ENCODE data around the gene ZSCAN5C.
A peak's percentile ranks its signal among the peaks of the same experiment; 100 is the strongest.
"Not testable (repeated sequence)": the region's sequence is repeated elsewhere in the genome, so short reads cannot be mapped to it uniquely, and the experiment has no call there.

Gene ZSCAN5C

DNA sequence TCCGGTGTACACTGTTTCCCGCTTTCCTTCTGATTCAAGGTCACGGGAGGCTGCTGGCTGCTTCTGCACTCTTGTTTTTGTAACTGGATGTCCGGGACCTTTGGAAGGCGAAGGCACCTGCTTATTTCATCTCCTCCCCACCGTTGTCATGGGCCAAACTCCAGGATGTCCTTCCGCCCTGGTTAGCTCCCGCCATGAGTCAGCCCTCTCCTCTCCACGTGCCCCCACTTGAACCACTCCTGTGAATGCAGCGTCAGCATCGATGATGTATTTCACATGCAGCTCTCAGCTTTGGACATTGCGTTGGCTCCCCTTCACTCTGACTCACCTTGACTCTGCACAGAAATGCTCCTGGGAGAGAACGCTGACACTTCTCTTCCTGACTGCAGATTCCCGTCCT lies 31.8 kb upstream of the ZSCAN5C start:
- Mint-ChIP-seq H3K4me3 (no peak overlapping the region), H3K27me3 (ENCODE audit: low read depth, poor library complexity) (peaks cover 15% of the 10 kb centered on the region), H3K36me3 (ENCODE audit: low read depth) (no peaks in the 10 kb centered on the region), H3K4me1 (peaks cover 21% of the 10 kb centered on the region), H3K9me3 (peaks cover 2% of the 10 kb centered on the region), H3K27ac (peak overlapping the region; percentile 70)
- no peak for DNase-seq
- TF ChIP-seq, protein P1, sequence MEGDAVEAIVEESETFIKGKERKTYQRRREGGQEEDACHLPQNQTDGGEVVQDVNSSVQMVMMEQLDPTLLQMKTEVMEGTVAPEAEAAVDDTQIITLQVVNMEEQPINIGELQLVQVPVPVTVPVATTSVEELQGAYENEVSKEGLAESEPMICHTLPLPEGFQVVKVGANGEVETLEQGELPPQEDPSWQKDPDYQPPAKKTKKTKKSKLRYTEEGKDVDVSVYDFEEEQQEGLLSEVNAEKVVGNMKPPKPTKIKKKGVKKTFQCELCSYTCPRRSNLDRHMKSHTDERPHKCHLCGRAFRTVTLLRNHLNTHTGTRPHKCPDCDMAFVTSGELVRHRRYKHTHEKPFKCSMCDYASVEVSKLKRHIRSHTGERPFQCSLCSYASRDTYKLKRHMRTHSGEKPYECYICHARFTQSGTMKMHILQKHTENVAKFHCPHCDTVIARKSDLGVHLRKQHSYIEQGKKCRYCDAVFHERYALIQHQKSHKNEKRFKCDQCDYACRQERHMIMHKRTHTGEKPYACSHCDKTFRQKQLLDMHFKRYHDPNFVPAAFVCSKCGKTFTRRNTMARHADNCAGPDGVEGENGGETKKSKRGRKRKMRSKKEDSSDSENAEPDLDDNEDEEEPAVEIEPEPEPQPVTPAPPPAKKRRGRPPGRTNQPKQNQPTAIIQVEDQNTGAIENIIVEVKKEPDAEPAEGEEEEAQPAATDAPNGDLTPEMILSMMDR (IDR thresholded peaks at IDR 0.05): no peak

DNA sequence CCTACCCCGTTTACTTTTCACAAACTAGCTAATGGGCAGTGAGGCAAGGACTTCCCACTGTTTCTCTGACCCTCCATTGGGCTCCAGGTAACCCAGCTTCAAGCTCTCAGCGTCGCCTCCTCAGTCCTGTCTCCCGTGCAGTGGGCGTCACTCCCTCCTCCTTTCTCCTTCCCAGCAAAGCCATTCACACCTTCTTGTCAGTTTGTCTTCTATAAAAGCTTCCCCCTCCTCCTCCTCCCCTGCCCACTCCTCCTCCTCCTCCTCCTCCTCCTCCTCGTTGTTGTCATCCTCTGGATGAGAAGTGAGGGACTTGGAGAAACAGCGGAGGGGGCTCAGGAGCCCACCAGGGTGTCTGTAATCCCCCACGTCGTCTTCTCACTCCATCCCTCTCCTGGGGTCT lies 28.0 kb upstream of the ZSCAN5C start:
- Mint-ChIP-seq H3K4me1 (peaks cover 27% of the 10 kb centered on the region), H3K27ac (peak overlapping the region; percentile 39), H3K9me3 (peaks cover 3% of the 10 kb centered on the region), H3K36me3 (ENCODE audit: low read depth) (no peaks in the 10 kb centered on the region), H3K27me3 (ENCODE audit: low read depth, poor library complexity) (peaks cover 13% of the 10 kb centered on the region), H3K4me3 (no peak overlapping the region)
- TF ChIP-seq, protein P1 (IDR thresholded peaks at IDR 0.05): no peak
- no peak for DNase-seq

DNA sequence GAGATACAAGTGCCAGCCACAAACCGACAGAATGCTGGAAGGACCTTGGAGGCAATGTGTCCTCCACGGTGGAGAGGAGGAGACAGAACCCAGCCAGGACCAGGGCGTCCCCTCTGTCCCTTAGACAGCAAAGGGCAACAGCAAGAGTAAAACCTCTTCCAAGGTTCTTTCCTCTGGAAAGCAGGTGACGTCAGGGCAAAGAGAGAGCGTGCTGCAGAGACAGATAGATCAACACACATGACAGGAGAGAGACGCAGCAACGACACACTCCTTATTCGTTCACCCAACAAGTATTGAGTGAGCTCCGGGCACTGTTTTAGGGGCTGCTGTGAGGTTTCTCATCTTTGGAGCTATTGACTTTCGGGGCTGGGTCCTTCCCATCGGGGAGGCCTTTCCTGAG lies 27.5 kb upstream of the ZSCAN5C start:
- peaks cover 13% of the 10 kb centered on the region for H3K27me3 Mint-ChIP-seq (ENCODE audit: low read depth, poor library complexity)
- TF ChIP-seq, protein P1 (IDR thresholded peaks at IDR 0.05): no peak
- DNase-seq: no peak
- peaks cover 6% of the 10 kb centered on the region for H3K9me3 Mint-ChIP-seq
- no peaks in the 10 kb centered on the region for H3K36me3 Mint-ChIP-seq (ENCODE audit: low read depth)
- H3K4me1 Mint-ChIP-seq: peaks cover 27% of the 10 kb centered on the region
- peak overlapping the region; percentile 39 for H3K27ac Mint-ChIP-seq
- no peak overlapping the region for H3K4me3 Mint-ChIP-seq

DNA sequence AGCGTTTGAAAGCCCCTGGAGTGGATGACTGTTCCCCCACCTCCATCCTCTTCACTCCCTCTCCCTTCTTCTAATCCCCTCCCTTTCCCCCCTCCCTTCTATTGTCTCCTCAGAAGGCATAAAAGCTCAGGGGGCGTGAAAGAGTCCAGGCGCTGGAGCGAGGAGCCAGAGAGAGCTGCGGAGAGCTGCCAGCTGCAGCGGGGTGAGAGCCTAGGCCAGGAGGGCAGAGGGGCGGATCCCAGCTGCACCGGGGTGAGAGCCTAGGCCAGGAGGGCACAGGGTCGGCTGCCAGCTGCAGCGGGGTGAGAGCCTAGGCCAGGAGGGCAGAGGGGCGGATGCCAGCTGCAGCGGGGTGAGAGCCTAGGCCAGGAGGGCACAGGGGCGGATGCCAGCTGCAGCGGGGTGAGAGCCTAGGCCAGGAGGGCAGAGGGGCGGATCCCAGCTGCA lies 26.2 kb upstream of the ZSCAN5C start, which contains the start of gene GALP:
GALP (plus strand) TSS at position 148 of the 447 bp plus-strand sequence. CDS start 1,101 bp downstream, outside the sequence.
- H3K4me3 Mint-ChIP-seq; H3K36me3 Mint-ChIP-seq (ENCODE audit: low read depth); H3K27ac Mint-ChIP-seq; H3K27me3 Mint-ChIP-seq (ENCODE audit: low read depth, poor library complexity): not testable (repeated sequence)
- peaks cover 14% of the 10 kb centered on the region for H3K9me3 Mint-ChIP-seq
- DNase-seq: peak; percentile 33
- peaks cover 27% of the 10 kb centered on the region for H3K4me1 Mint-ChIP-seq

DNA sequence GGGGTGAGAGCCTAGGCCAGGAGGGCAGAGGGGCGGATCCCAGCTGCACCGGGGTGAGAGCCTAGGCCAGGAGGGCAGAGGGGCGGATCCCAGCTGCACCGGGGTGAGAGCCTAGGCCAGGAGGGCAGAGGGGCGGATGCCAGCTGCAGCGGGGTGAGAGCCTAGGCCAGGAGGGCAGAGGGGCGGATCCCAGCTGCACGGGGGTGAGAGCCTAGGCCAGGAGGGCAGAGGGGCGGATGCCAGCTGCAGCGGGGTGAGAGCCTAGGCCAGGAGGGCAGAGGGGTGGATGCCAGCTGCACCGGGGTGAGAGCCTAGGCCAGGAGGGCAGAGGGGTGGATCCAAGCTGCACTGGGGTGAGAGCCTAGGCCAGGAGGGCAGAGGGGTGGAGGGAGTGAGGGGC lies 25.8 kb upstream of the ZSCAN5C start:
- H3K4me1 Mint-ChIP-seq: peaks cover 27% of the 10 kb centered on the region
- not testable (repeated sequence) for H3K4me3 Mint-ChIP-seq; H3K27ac Mint-ChIP-seq; H3K36me3 Mint-ChIP-seq (ENCODE audit: low read depth); DNase-seq; H3K27me3 Mint-ChIP-seq (ENCODE audit: low read depth, poor library complexity)
- H3K9me3 Mint-ChIP-seq: peaks cover 16% of the 10 kb centered on the region

DNA sequence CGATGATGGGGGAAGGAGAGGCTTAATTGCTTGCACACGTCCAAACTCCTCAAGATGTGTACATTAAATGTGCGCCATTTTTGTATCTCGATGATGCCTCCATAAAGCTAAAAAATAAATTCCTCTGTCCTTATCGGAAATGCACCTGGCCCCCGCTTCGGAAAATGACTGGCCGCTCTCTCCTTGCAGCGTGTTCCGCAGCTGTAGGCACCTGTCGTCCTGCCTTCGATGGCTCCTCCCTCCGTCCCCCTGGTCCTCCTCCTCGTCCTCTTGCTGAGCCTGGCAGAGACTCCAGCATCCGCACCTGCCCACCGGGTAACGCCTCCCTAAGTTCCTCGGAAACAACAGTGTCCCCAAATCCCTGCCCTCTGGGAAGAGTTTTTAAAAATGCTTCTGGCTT lies 25.2 kb upstream of the ZSCAN5C start:
- Mint-ChIP-seq H3K27ac (peak overlapping the region; percentile 18), H3K9me3 (peaks cover 21% of the 10 kb centered on the region), H3K36me3 (ENCODE audit: low read depth) (no peaks in the 10 kb centered on the region), H3K4me3 (no peak overlapping the region), H3K27me3 (ENCODE audit: low read depth, poor library complexity) (peaks cover 9% of the 10 kb centered on the region), H3K4me1 (peaks cover 27% of the 10 kb centered on the region)
- TF ChIP-seq, protein P1 (IDR thresholded peaks at IDR 0.05): no peak
- DNase-seq: no peak

DNA sequence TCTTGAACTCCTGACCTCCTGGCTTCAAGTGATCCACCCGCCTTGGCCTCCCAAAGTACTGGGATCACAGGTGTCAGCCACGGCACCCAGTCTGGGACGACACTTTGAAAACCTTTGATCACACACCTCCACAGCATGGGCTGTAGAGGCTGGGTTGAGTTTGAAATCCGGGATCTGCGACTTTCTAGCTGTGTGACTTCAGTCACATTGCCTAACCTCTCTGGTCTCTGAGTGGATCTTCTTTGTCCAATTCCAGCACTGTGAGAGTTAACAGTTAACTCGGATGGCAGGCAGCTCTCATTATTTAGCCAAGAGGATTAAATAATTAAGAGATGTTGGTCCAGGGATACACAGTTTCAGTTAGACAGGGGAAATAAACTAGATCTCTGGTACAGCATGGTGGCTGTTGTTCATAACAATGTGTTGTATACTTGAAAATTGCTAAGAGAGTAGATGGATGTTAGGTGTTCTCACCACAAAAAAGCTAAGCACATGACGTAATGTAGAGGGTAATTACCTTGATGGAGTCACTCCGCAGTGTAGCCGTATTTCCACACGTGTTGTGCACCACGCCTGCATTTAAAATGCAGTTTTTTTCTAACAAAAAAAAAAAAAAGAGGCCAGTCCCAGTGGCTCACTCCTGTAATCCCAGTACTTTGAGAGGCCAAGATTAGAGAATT lies 24.4 kb upstream of the ZSCAN5C start:
- Mint-ChIP-seq H3K27ac (no peak overlapping the region), H3K9me3 (peaks cover 26% of the 10 kb centered on the region), H3K27me3 (ENCODE audit: low read depth, poor library complexity) (peaks cover 14% of the 10 kb centered on the region), H3K36me3 (ENCODE audit: low read depth) (no peaks in the 10 kb centered on the region), H3K4me3 (no peak overlapping the region), H3K4me1 (peaks cover 27% of the 10 kb centered on the region)
- no peak for DNase-seq
- TF ChIP-seq, protein P1 (IDR thresholded peaks at IDR 0.05): no peak
